Psoas muscle (tissue), 8 donors: Measurements from ENCODE around the gene HOXA9. TPM values are rescaled to one million over a fixed set of nuclear protein-coding genes. Genes with fewer than 3 reads are reported as not detected.

ENCODE experiments used
- ATAC-seq, 4 donors: fragments of 200-7000 bp; cut with Tn5 transposase; one replicate each; pipeline ENCODE4 v1.9.1; 2020; ENCODE audit warnings: moderate library complexity in 3 of 4, mild to moderate bottlenecking in 2 of 4
- DNase-seq, 2 donors: peaks; one replicate each; pipeline ENCODE4 v3.0.0-alpha.2; 2020
- H3K27ac ChIP-seq: fragments of 200-600 bp; one replicate; pipeline ENCODE4 v1.8.0; 2022
- H3K27me3 ChIP-seq, 3 donors: fragments of 200-600 bp in 1 of 3; one replicate each; pipeline versions ENCODE4 v1.6.1 to v1.8.0; 2013 to 2022; ENCODE audit warnings: low read length in 2 of 3, mild to moderate bottlenecking in 2 of 3, moderate library complexity in 1 of 3; ENCODE audit not compliant: insufficient read depth in 3 of 3
- H3K36me3 ChIP-seq, 2 donors: fragments of 200-600 bp in 1 of 2; one replicate each; pipeline versions ENCODE4 v1.6.1 to v1.8.0; 2013 to 2022; ENCODE audit warnings: low read depth in 1 of 2, mild to moderate bottlenecking in 1 of 2, moderate library complexity in 1 of 2; ENCODE audit not compliant: insufficient read depth in 1 of 2
- H3K4me1 ChIP-seq: fragments of 200-600 bp; one replicate; pipeline ENCODE4 v1.8.0; 2022
- H3K4me3 ChIP-seq: fragments of 200-600 bp; one replicate; pipeline ENCODE4 v1.8.0; 2022; ENCODE audit warnings: mild to moderate bottlenecking
- H3K9me3 ChIP-seq: fragments of 200-600 bp; one replicate; pipeline ENCODE4 v1.8.0; 2022
- CTCF ChIP-seq: fragments of 200-600 bp; IDR thresholded peaks from one replicate; pipeline ENCODE4 v1.8.0; 2022; ENCODE audit warnings: antibody characterized with exemption
- WGBS, 3 donors: extraction: QIAGEN DNeasy Blood & Tissue Kit; methylation state at CpG; one replicate each; pipeline versions ENCODE4 v1.1.6 to v1.1.7; 2013; 5-methylcytosine and 5-hydroxymethylcytosine counted together
- intact Hi-C, 2 donors: fragments of 100-400 bp; cut with DNase I; formaldehyde crosslinking; loops; one replicate each; pipeline versions ENCODE4 v1.11.0 to v1.14.2; 2022
- long read RNA-seq, 2 donors: library from polyadenylated mRNA; unstranded; transcript quantifications; one replicate each; pipeline ENCODE4 v2.0.0, GENCODE V29; 2021
- polyA plus RNA-seq, 3 donors: library from polyadenylated mRNA; stranded (reverse); fragments of 200-250 nt; gene quantifications; one replicate each; pipeline ENCODE4 v1.2.3, GENCODE V29; 2013
- total RNA-seq, 4 donors: library from RNA; stranded (reverse); fragmentation: NEBNext Ultra II Directional in 2 of 4; extraction: Animal tissue kit (Norgen Biotek cat#: 25700) in 2 of 4; gene quantifications; one replicate each; pipeline versions ENCODE4 v1.2.1 to v1.2.4, GENCODE V29; 2021 to 2023
- donor health status: healthy with polysubstance abuse.
- donor health status: DM: no; HTN: no; CAD: no; lungs with moderate emphysema.
- donor health status: Bipolar disorder and iron deficiency.
- donor health status: healthy.
- donor health status: DM: yes; HTN: yes; CAD: no.
- donor health status: DM: no; HTN: no; CAD: no.
- donor health status: DM: no; HTN: no; CAD: no.
- donor health status: DM: yes; HTN: yes; CAD: no.

The HOXA9 gene
- total RNA-seq = 10 to 100 TPM in 1 of 4 donors, 1 to 10 TPM in 1, under 1 TPM in 1, not detected in 1; 0.81 to 19.9 (median 4.9) TPM
- 10 to 100 TPM; 13.8 to 55.9 (median 18.2) TPM for polyA plus RNA-seq
- long read RNA-seq, donor 1, partial matches to known transcripts = 0 of 2 reads
- long read RNA-seq, donor 1, other reads (novel, unspliced or antisense) = 0 of 2 reads
- long read RNA-seq, donor 2, transcript HOXA9-201 (2 exons, 2,060 nt) = major isoform, 39 of 67 reads
- long read RNA-seq, donor 2, transcript HOXA9-202 (3 exons, 797 nt) = minor isoform, 18 of 67 reads
- long read RNA-seq, donor 2, partial matches to known transcripts = 0 of 67 reads
- long read RNA-seq, donor 2, other reads (novel, unspliced or antisense) = 10 of 67 reads

DNA sequence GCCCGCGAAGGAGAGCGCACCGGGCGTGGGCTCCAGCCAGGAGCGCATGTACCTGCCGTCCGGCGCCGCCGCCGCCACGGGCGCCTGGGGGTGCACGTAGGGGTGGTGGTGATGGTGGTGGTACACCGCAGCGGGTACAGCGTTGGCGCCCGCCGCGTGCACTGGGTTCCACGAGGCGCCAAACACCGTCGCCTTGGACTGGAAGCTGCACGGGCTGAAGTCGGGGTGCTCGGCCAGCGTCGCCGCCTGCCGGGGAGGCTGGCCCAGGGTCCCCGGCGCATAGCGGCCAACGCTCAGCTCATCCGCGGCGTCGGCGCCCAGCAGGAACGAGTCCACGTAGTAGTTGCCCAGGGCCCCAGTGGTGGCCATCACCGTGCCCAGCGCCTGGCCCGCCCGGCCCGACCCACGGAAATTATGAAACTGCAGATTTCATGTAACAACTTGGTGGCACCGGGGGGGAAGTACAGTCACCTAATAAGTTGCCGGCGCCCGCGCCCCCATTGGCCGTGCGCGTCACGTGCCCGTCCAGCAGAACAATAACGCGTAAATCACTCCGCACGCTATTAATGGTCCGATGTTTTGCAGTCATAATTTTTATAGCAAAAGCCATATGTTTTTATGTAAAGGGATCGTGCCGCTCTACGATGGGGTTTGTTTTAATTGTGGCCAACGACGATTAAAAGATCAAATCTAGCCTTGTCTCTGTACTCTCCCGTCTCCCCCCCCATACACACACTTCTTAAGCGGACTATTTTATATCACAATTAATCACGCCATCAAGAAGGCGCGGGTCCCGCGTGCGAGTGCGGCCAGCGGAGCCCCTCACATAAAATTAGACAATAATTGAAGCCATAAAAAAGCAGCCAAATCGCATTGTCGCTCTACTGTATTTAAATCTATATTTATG, at the start of gene HOXA9:
Gene HOXA9 (minus strand): TSS at position 449 of the 907 bp plus-strand sequence. CDS start 80 bp downstream, at position 369.
- Histone ChIP-seq H3K36me3 (no peaks in the 10 kb centered on the region), H3K4me3 (peak within 1 kb of the TSS; percentile 79), H3K9me3 (no peaks in the 10 kb centered on the region), H3K4me1 (peaks cover 28% of the 10 kb centered on the region), H3K27me3 (no peaks in the 10 kb centered on the region), H3K27ac (peak within 1 kb of the TSS; percentile 92)
- ATAC-seq (peak; percentile 25 to 71 (median 66)), DNase-seq (peak; percentile 78 to 95)
- intact Hi-C loops = loop anchor here (2.0 to 10.0 kb wide), 4 partner anchors 961 to 1601 kb away; partner anchors contain the start of genes CBX3 (in 1 of the 2) and HNRNPA2B1 (in 1 of the 2)
- TF ChIP-seq CTCF = peak; percentile 5
- WGBS, 3 donors = 1% methylated on average over 62 to 82 of the region's 82 CpGs

DNA sequence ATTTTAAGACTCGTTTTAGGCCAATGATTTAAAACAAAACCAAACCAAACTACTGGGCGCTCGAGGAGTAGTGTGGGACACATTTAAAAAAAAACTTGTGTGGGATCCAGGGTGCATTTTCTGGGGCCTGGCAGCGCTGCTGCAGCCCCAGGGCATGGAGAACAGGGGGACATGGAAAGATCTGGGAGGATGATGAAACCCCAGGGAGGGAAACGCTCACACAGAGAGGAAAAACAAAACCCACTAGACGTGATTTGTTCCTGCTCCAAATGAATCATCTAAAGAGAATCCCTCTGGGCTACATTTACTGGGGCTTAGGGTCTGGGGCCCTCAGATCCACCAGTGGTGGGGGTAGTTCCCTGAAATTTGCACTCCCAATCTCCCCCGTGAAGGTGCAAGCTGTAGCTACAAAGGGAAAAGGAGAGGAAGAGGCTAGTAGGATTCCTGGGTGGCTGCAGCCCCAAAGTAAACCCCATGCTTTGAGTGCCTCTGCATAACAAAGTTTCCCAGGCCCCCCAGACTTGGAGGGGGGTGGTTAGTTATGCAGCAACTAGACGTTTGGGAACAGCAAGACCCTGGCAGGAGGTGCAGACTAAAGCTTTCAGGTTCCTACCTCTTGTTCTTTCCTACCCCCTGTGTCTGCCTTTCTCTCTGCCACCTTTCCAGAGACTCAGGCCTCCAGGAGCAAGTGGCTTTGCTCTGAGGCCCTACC, 49.1 kb upstream of the HOXA9 start:
- peaks cover 4% of the 10 kb centered on the region for H3K4me1 ChIP-seq
- H3K27me3 ChIP-seq = peaks cover 0 to 60% (median 19%) of the 10 kb centered on the region in 3 donors
- ATAC-seq = no peak
- intact Hi-C loops = loop anchor here in 1 of 2 donors (5.0 kb wide), 1 partner anchor 363 kb away; no protein-coding TSS in a partner anchor
- DNase-seq = no peak
- no peak overlapping the region for H3K4me3 ChIP-seq
- H3K9me3 ChIP-seq = no peaks in the 10 kb centered on the region
- TF ChIP-seq CTCF = no peak
- no peaks in the 10 kb centered on the region for H3K36me3 ChIP-seq
- WGBS, 3 donors = 71 to 80% (median 78%) methylated on average over 7 to 8 of the region's 8 CpGs
- H3K27ac ChIP-seq = no peak overlapping the region

GRCh38 chr7:27213433-27214238, 48.3 kb upstream of the HOXA9 start:
- TF ChIP-seq CTCF = no peak
- H3K27me3 ChIP-seq = peaks cover 0 to 53% (median 16%) of the 10 kb centered on the region in 3 donors
- H3K4me1 ChIP-seq = peaks cover 4% of the 10 kb centered on the region
- H3K27ac ChIP-seq = peak overlapping the region; percentile 30
- DNase-seq = peak in 1 of 2 donors; percentile 60
- intact Hi-C loops = loop anchor here in 1 of 2 donors (5.0 kb wide), 1 partner anchor 364 kb away; no protein-coding TSS in a partner anchor
- H3K4me3 ChIP-seq = peak overlapping the region; percentile 25
- H3K36me3 ChIP-seq = no peaks in the 10 kb centered on the region
- no peaks in the 10 kb centered on the region for H3K9me3 ChIP-seq
- WGBS, 3 donors = 60 to 68% (median 65%) methylated on average over 50 of the region's 50 CpGs
- peak; percentile 45 to 83 (median 48) for ATAC-seq
